HUES64 (cell line): ENCODE data around the gene LMBR1L. TPM values are rescaled to one million over a fixed set of nuclear protein-coding genes. Genes with fewer than 3 reads are reported as not detected.
"Not testable (repeated sequence)": the region's sequence is repeated elsewhere in the genome, so short reads cannot be mapped to it uniquely, and the experiment has no call there.

ENCODE experiments used
- H3K27ac ChIP-seq: 2 replicates; pipeline ENCODE4 v1.7.0; 2013; ENCODE audit warnings: low read depth, low read length, inconsistent platforms
- H3K27me3 ChIP-seq: 2 replicates; pipeline ENCODE4 v1.6.1; 2013; ENCODE audit warnings: mild to moderate bottlenecking, low read length; ENCODE audit not compliant: insufficient read depth
- H3K36me3 ChIP-seq: 2 replicates; pipeline ENCODE4 v1.6.1; 2013; ENCODE audit warnings: mild to moderate bottlenecking, low read length; ENCODE audit not compliant: insufficient read depth
- H3K4me1 ChIP-seq: 2 replicates; pipeline ENCODE4 v1.6.1; 2013; ENCODE audit warnings: mild to moderate bottlenecking, low read length, moderate library complexity; ENCODE audit not compliant: insufficient read depth
- H3K4me3 ChIP-seq: 2 replicates; pipeline ENCODE4 v1.5.1; 2013; ENCODE audit warnings: mild to moderate bottlenecking, low read length, moderate library complexity
- H3K9ac ChIP-seq: 2 replicates; pipeline ENCODE4 v1.6.1; 2013; ENCODE audit warnings: mild to moderate bottlenecking, low read depth, low read length
- H3K9me3 ChIP-seq: 2 replicates; pipeline ENCODE4 v1.6.1; 2013; ENCODE audit warnings: low read depth, low read length; ENCODE audit not compliant: insufficient read depth
- WGBS: fragments of 150-250, 120-280 bp; methylation state at CpG from one replicate; pipeline ENCODE4 v1.1.7; 2013; ENCODE audit warnings: missing lambda C conversion rate; 5-methylcytosine and 5-hydroxymethylcytosine counted together
- polyA plus RNA-seq, 2 experiments: library from polyadenylated mRNA; stranded (reverse); fragments of 50-300 nt; gene quantifications; one replicate each; pipeline ENCODE4 v1.2.3, GENCODE V29; 2013

Gene LMBR1L, protein sequence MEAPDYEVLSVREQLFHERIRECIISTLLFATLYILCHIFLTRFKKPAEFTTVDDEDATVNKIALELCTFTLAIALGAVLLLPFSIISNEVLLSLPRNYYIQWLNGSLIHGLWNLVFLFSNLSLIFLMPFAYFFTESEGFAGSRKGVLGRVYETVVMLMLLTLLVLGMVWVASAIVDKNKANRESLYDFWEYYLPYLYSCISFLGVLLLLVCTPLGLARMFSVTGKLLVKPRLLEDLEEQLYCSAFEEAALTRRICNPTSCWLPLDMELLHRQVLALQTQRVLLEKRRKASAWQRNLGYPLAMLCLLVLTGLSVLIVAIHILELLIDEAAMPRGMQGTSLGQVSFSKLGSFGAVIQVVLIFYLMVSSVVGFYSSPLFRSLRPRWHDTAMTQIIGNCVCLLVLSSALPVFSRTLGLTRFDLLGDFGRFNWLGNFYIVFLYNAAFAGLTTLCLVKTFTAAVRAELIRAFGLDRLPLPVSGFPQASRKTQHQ
- polyA plus RNA-seq (2013, experiment 1 of 2): 28.1 TPM
- polyA plus RNA-seq (2013, experiment 2 of 2): 38.3 TPM

DNA sequence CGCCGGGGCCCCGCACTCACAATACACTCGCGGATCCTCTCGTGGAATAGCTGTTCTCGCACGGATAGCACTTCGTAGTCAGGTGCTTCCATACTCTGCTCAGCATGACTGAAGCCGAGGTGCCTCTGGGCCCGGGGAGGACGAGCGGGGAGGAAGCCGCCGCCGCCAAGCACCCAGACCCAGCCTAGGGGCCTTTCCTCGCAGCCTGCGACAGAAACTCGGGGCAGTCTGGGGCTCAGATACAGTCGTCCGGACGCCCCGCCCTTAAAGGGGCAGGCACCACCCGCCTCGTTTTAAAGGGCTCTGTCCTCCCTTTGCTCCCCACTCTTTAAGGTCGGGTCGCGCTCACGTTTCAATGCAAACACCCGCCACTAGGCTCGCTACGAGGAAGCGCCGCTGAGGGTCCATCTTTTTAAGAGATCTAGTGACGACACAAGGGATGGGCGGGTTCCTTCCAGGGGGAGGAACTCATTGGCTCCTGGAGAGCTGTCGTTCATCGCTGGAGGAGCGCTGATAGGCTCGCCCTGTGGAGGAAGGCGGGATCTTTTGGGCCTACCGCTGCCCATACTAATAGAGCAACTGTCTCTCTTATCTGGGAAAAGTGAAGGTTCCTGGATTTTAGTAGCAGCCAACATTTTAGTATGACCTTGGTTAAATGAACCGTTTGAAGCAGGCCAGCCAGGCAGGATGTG, at the start of gene LMBR1L:
TSS of gene LMBR1L (minus strand) at position 384 of the 692 bp plus-strand sequence. CDS start at position 92, 292 bp downstream.
- Histone ChIP-seq H3K9me3 (no peaks in the 10 kb centered on the region), H3K27ac (peak within 1 kb of the TSS; percentile 89), H3K27me3 (no peaks in the 10 kb centered on the region), H3K9ac (peak within 1 kb of the TSS; percentile 82), H3K4me1 (0 out of 2 replicates have a peak, but pooled peaks cover 7% of the 10 kb centered on the region), H3K36me3 (peaks cover 6% of the 10 kb centered on the region; the same call in 1 of the 2 replicates), H3K4me3 (peak within 1 kb of the TSS; percentile 92)
- WGBS: under 1% methylated on average over 43 of the region's 43 CpGs

DNA sequence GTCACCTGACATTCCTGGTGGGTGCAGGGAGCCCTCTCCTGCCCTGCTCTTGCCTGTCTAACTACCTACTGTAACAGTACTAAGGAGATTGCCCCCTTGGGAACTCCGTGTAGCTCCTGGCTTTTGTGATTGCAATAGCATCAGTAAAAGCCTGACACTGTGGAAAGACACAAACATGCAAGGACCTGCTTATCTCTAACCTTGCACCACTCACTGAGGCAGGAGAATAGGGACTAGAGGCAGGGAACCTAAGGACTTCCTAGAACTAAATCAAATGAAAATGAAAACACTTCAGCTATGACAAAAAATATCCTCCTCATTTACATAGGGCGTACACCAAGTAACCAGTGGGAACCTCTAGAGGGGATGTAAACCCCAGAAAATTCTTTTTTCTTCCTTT, 49.8 kb upstream of the LMBR1L start:
- Histone ChIP-seq H3K9me3 (no peaks in the 10 kb centered on the region), H3K27me3 (no peaks in the 10 kb centered on the region), H3K4me1 (no peaks in the 10 kb centered on the region), H3K36me3 (no peaks in the 10 kb centered on the region), H3K27ac (no peak overlapping the region), H3K4me3 (no peak overlapping the region), H3K9ac (no peak overlapping the region)
- 70% methylated on average over 2 of the region's 2 CpGs for WGBS

DNA sequence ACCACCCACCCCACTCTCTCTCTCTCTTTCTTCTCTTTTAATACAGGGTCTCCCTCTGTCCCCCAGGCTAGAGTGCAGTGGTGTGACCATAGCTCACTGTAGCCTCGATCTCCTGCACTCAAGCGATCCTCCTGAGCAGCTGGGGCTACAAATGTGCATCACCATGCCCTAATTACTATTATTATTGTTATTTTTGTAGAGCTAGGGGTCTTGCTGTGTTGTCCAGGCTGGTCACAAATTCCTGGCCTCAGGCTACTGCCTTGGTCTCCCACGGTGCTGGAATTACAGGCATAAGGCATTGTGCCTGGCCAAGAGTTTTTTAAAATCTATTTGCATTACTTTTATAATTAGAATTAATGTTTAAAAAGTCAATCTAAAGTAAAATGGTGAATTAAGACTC, 43.6 kb upstream of the LMBR1L start:
- no peak overlapping the region for H3K9ac ChIP-seq
- WGBS: 94% methylated on average over 3 of the region's 3 CpGs
- H3K36me3 ChIP-seq: no peaks in the 10 kb centered on the region
- no peaks in the 10 kb centered on the region for H3K4me1 ChIP-seq
- no peak overlapping the region for H3K4me3 ChIP-seq
- H3K27me3 ChIP-seq: no peaks in the 10 kb centered on the region
- no peaks in the 10 kb centered on the region for H3K9me3 ChIP-seq
- no peak overlapping the region for H3K27ac ChIP-seq

DNA sequence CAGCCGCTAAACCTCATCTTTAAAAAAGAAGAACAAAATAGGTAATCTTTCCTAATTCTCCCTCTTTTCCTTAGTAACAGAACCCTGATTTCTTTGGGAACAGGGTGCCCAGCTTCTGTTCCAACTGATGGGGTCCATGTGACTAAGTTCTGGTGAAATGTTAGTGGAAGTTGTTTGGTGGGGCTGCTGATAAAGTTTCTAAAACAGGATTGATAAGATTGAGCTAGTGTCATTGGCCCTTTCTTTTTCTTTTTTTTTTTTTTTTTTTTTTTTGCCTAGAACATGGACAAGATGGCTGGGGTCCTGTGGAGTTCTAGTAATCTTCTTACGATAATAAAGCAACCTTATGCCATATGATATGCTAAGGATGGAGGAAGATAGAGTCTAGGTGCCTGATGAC, 36.7 kb upstream of the LMBR1L start:
- Histone ChIP-seq H3K9me3 (no peaks in the 10 kb centered on the region), H3K4me1 (no peaks in the 10 kb centered on the region), H3K27ac (no peak overlapping the region), H3K4me3 (no peak overlapping the region), H3K36me3 (no peaks in the 10 kb centered on the region), H3K27me3 (no peaks in the 10 kb centered on the region), H3K9ac (no peak overlapping the region)
- 100% methylated on average over 2 of the region's 2 CpGs for WGBS

DNA sequence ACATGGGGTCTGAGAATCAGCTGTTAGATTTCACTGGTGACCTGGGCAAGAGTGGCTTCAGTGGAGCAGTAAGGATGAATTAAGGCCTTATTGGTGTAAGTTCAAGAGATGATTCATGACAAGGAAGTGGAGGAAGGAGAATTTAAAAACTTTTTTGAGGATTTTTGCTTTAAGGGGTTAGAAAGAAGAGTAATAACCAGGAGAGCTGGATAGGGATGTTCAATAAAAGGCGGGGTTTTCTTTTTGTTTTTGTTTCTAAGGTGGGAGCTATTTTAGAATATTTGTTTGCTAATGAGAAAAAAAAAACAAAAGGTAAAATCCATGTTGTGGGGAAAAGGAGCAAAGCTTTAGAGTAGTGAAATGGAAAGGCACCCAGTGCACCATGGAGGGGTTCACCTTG, 35.8 kb upstream of the LMBR1L start:
- Histone ChIP-seq H3K36me3 (no peaks in the 10 kb centered on the region), H3K9ac (no peak overlapping the region), H3K27me3 (no peaks in the 10 kb centered on the region), H3K27ac (no peak overlapping the region), H3K9me3 (no peaks in the 10 kb centered on the region), H3K4me1 (no peaks in the 10 kb centered on the region), H3K4me3 (no peak overlapping the region)
- WGBS: 93% methylated on average over 1 of the region's 1 CpG

DNA sequence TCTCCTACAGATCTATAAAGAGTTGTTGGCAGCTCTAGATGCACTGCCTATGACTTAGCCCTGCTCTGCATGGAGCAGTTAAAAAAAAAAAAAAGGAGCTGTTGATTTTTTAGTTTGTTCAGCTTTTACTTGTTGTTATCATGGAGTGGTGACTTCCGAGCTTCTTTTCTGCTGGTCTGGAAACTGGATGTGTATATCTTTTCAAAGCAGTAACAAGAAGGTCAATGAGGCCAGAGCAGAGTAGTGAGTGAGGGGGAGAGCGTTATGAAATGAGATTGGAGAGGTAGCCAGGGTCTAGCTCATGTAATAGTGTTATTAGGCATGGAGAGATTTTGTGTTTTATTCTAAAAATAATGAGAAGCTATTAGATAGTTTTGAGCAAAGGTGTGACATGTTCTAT, 33.7 kb upstream of the LMBR1L start:
- Histone ChIP-seq H3K9me3 (no peaks in the 10 kb centered on the region), H3K4me3 (no peak overlapping the region), H3K27me3 (no peaks in the 10 kb centered on the region), H3K27ac (no peak overlapping the region), H3K36me3 (no peaks in the 10 kb centered on the region), H3K4me1 (no peaks in the 10 kb centered on the region), H3K9ac (no peak overlapping the region)
- 92% methylated on average over 2 of the region's 2 CpGs for WGBS

DNA sequence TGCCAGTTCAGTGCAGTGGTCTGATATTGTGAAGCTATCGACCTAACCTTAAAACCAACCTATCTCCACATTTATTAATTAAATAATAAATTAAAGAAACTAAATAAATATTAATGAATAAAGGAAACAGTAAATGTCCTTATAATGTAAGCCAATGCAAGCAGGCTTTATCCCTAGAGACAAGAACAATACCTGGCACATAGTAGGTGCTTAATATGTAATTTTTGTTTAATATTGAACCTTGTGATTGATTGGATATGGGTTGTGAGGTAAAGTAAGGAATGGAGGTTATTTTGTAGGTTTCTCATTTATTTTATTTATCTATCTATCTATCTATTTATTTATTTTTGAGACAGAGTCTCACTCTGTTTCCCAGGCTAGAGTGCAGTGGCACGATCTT, 28.4 kb upstream of the LMBR1L start:
- WGBS: 95% methylated on average over 1 of the region's 2 CpGs
- H3K27me3 ChIP-seq: no peaks in the 10 kb centered on the region
- H3K9me3 ChIP-seq: no peaks in the 10 kb centered on the region
- no peak overlapping the region for H3K9ac ChIP-seq
- H3K27ac ChIP-seq: no peak overlapping the region
- H3K4me3 ChIP-seq: no peak overlapping the region
- H3K36me3 ChIP-seq: no peaks in the 10 kb centered on the region
- H3K4me1 ChIP-seq: no peaks in the 10 kb centered on the region

DNA sequence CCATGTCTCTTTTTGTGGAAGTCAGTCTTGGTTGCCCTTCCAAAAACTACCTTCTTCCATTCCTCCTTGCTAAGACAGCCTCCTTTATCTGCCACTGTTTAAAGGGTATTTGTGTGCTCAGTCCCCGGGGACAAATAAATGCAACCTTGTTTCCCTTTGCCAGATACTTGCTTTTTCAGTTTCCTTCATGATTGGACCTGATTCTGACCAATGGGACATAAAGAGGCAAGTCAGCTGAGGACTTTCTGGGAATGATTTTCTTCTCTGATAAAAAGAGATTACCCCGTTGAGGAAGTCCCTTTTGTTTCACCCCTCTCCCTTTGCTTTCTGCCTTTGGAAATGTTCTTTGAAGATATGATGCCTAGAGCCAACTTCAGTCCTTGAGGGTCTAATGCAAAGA, 27.9 kb upstream of the LMBR1L start:
- WGBS: 81% methylated on average over 2 of the region's 2 CpGs
- H3K4me3 ChIP-seq: no peak overlapping the region
- no peaks in the 10 kb centered on the region for H3K9me3 ChIP-seq
- no peaks in the 10 kb centered on the region for H3K36me3 ChIP-seq
- H3K27me3 ChIP-seq: no peaks in the 10 kb centered on the region
- H3K4me1 ChIP-seq: no peaks in the 10 kb centered on the region
- H3K9ac ChIP-seq: no peak overlapping the region
- H3K27ac ChIP-seq: no peak overlapping the region

DNA sequence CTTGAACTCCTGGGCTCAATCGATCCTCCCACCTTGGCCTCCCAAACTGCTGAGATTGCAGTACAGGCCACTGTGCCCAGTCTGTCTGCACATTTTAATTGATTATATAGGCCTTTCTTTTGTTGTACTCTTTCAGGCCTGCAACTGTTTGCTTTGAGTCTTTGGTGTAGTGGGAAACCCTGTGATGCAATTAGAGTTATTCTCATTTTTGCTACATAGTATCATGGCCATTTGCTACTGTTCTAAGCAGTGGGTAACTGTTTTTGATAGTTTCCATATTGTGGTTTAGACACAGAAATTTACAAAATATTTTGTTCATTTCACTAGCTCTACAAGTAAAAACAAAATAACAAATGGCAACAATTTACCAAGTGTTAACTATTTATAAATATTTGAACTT, 26.8 kb upstream of the LMBR1L start:
- WGBS: 100% methylated on average over 1 of the region's 1 CpG

DNA sequence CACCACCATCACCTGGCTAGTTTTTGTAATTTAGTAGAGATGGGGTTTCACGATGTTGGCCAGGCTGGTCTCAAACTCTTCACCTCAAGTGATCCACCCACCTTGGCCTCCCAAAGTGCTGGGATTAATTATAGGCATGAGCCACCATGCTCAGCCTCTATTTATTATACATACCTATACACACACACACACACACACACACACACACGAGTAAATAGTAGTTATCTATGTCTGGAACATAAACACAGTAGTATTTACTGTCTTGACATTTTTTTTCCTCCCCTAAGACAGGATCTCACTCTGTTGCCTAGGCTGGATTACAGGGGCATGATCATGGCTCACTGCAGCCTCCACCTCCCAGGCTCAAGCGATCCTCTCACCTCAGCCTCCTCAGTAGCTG, 26.4 kb upstream of the LMBR1L start:
- H3K4me3 ChIP-seq, H3K9ac ChIP-seq, H3K27ac ChIP-seq, H3K27me3 ChIP-seq, H3K9me3 ChIP-seq, H3K4me1 ChIP-seq, H3K36me3 ChIP-seq: not testable (repeated sequence)
- 97% methylated on average over 3 of the region's 3 CpGs for WGBS

More for the DNA sequence above, 26.8 kb upstream of the LMBR1L start:
- Histone ChIP-seq H3K4me3 (no peak overlapping the region), H3K9ac (no peak overlapping the region), H3K4me1 (peaks cover 2% of the 10 kb centered on the region), H3K36me3 (no peaks in the 10 kb centered on the region), H3K27ac (no peak overlapping the region), H3K27me3 (no peaks in the 10 kb centered on the region), H3K9me3 (no peaks in the 10 kb centered on the region)

DNA sequence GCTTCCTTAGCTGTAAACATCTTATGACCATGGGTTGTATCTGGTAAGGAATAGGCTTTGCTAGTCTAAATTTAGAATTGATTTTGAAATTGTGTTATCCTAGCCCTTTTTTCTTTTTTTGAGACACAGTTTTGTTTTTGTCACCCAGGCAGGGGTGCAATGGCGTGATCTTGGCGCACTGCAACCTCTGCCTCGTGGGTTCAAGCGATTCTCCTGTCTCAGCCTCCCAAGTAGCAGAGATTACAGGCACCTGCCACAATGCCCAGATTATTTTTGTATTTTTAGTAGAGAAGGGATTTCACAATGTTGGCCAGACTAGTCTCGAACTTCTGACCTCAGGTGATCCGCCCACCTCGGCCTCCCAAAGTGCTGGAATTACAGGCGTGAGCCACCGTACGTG, 22.9 kb upstream of the LMBR1L start:
- Histone ChIP-seq H3K4me3 (no peak overlapping the region), H3K36me3 (peaks cover 15% of the 10 kb centered on the region), H3K27me3 (no peaks in the 10 kb centered on the region), H3K4me1 (peaks cover 16% of the 10 kb centered on the region), H3K27ac (no peak overlapping the region), H3K9me3 (no peaks in the 10 kb centered on the region), H3K9ac (no peak overlapping the region)
- 95% methylated on average over 10 of the region's 10 CpGs for WGBS
